ENCODE data around the gene MAP3K9.

The MAP3K9 gene

GRCh38 chr14:70785556-70785955 lies 23.8 kb downstream of the MAP3K9 start:
- DNase-seq: no peak
- no peak overlapping the region for H3K27ac Mint-ChIP-seq
- no peaks in the 10 kb centered on the region for H3K9me3 Mint-ChIP-seq
- no peak overlapping the region for H3K4me3 Mint-ChIP-seq
- no peaks in the 10 kb centered on the region for H3K36me3 Mint-ChIP-seq (ENCODE audit: low read depth)
- H3K27me3 Mint-ChIP-seq: no peaks in the 10 kb centered on the region
- H3K4me1 Mint-ChIP-seq (ENCODE audit: low read depth): peaks cover 14% of the 10 kb centered on the region

DNA sequence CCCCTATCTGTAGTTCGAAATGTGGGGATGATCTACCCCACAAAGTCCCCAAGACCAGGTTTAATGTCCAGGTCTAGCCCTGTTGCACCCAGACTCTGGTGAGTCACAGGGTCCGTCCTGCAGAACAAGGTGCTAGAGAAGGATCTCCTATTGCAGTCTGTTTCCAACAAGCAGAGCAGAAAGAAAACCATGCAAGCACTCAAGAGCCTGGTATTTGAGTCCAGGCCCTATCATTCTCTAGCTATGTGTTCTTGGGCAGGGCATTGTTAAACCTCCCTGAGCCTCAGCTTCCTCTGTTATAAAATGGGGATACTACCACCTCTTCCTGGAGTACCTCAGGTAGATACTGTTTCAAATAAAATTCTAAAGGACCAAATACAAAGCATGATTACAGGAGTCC lies 24.4 kb downstream of the MAP3K9 start:
- H3K9me3 Mint-ChIP-seq: no peaks in the 10 kb centered on the region
- H3K27me3 Mint-ChIP-seq: no peaks in the 10 kb centered on the region
- no peak overlapping the region for H3K4me3 Mint-ChIP-seq
- no peak for DNase-seq
- H3K27ac Mint-ChIP-seq: no peak overlapping the region
- peaks cover 17% of the 10 kb centered on the region for H3K4me1 Mint-ChIP-seq (ENCODE audit: low read depth)
- no peaks in the 10 kb centered on the region for H3K36me3 Mint-ChIP-seq (ENCODE audit: low read depth)

DNA sequence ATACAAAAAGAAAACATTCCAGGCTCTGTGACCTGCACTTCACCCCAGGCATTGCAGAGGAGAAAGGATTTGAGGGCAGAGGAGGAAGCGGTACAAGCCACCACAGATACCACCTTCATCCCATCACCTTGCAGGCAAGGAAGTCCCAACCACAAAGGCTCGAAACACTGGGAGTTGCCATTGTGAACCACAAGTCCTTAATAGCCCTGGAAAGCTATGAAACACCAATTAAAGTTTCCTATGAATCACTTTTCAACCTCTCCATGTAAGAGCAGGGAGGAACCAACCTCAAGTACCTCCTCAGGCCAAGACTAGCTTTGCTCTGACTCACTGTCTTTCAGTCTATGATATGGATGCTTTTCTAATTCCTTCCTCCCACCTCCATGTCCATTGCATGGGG lies 27.0 kb downstream of the MAP3K9 start:
- Mint-ChIP-seq H3K36me3 (ENCODE audit: low read depth) (no peaks in the 10 kb centered on the region), H3K9me3 (no peaks in the 10 kb centered on the region), H3K27me3 (no peaks in the 10 kb centered on the region), H3K4me3 (no peak overlapping the region), H3K4me1 (ENCODE audit: low read depth) (peaks cover 17% of the 10 kb centered on the region), H3K27ac (no peak overlapping the region)
- no peak for DNase-seq

GRCh38 chr14:70780396-70781075 lies 28.8 kb downstream of the MAP3K9 start:
- Mint-ChIP-seq H3K27me3 (no peaks in the 10 kb centered on the region), H3K4me1 (ENCODE audit: low read depth) (peaks cover 23% of the 10 kb centered on the region), H3K4me3 (no peak overlapping the region), H3K27ac (no peak overlapping the region), H3K36me3 (ENCODE audit: low read depth) (no peaks in the 10 kb centered on the region), H3K9me3 (no peaks in the 10 kb centered on the region)
- DNase-seq: no peak

DNA sequence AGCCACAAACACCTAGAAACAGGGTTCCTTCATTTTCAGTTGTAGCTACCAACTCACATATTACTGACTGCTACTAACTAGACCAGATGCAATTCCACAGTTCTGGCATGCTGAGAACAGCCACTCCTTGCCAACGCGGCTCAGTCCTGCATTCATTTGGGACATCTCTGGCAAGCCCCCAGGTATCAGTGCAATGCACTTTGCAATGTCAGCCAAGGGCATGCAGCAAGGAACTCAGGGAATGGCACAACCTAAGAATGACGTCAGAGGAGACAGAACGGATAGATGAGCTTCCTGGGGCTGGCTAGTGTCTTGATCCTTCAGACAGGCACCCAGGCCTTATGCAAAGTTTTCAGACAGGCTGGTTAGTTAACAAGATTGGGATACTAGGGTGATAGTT lies 29.6 kb downstream of the MAP3K9 start:
- Mint-ChIP-seq H3K4me1 (ENCODE audit: low read depth) (peaks cover 23% of the 10 kb centered on the region), H3K9me3 (no peaks in the 10 kb centered on the region), H3K36me3 (ENCODE audit: low read depth) (no peaks in the 10 kb centered on the region), H3K4me3 (no peak overlapping the region), H3K27ac (no peak overlapping the region), H3K27me3 (no peaks in the 10 kb centered on the region)
- no peak for DNase-seq

DNA sequence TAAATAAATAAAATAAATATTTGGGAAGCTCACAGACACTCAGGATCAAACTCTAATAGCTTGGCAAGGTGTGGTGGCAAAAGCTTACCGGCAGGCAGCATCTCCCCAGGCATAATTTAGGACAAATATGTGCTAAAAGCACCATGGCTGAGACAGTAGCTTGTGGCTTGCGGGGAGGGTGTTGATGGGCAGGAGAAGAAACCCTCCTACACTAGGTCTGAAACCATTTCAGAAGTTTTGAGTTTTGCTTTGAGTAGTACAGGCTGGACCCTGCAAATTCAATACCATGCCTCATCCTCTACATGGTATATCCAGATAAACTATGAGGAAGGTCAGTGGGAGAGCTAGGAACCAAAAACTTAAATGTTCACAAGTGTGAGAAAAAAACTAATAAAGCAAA lies 33.1 kb downstream of the MAP3K9 start:
- no peaks in the 10 kb centered on the region for H3K27me3 Mint-ChIP-seq
- no peak overlapping the region for H3K4me3 Mint-ChIP-seq
- H3K36me3 Mint-ChIP-seq (ENCODE audit: low read depth): no peaks in the 10 kb centered on the region
- no peaks in the 10 kb centered on the region for H3K9me3 Mint-ChIP-seq
- H3K4me1 Mint-ChIP-seq (ENCODE audit: low read depth): peaks cover 10% of the 10 kb centered on the region
- H3K27ac Mint-ChIP-seq: no peak overlapping the region
- no peak for DNase-seq

GRCh38 chr14:70773182-70773862 lies 36.0 kb downstream of the MAP3K9 start:
- H3K9me3 Mint-ChIP-seq: no peaks in the 10 kb centered on the region
- no peak overlapping the region for H3K4me3 Mint-ChIP-seq
- H3K27ac Mint-ChIP-seq: no peak overlapping the region
- no peaks in the 10 kb centered on the region for H3K27me3 Mint-ChIP-seq
- no peak for DNase-seq
- H3K36me3 Mint-ChIP-seq (ENCODE audit: low read depth): no peaks in the 10 kb centered on the region
- H3K4me1 Mint-ChIP-seq (ENCODE audit: low read depth): peaks cover 5% of the 10 kb centered on the region

GRCh38 chr14:70771781-70772212 lies 37.5 kb downstream of the MAP3K9 start:
- peaks cover 2% of the 10 kb centered on the region for H3K4me1 Mint-ChIP-seq (ENCODE audit: low read depth)
- no peaks in the 10 kb centered on the region for H3K9me3 Mint-ChIP-seq
- no peak overlapping the region for H3K27ac Mint-ChIP-seq
- no peaks in the 10 kb centered on the region for H3K27me3 Mint-ChIP-seq
- no peaks in the 10 kb centered on the region for H3K36me3 Mint-ChIP-seq (ENCODE audit: low read depth)
- no peak for DNase-seq
- H3K4me3 Mint-ChIP-seq: no peak overlapping the region

GRCh38 chr14:70770490-70770889 lies 38.8 kb downstream of the MAP3K9 start:
- Mint-ChIP-seq H3K36me3 (ENCODE audit: low read depth) (no peaks in the 10 kb centered on the region), H3K9me3 (no peaks in the 10 kb centered on the region), H3K4me1 (ENCODE audit: low read depth) (no peaks in the 10 kb centered on the region)

DNA sequence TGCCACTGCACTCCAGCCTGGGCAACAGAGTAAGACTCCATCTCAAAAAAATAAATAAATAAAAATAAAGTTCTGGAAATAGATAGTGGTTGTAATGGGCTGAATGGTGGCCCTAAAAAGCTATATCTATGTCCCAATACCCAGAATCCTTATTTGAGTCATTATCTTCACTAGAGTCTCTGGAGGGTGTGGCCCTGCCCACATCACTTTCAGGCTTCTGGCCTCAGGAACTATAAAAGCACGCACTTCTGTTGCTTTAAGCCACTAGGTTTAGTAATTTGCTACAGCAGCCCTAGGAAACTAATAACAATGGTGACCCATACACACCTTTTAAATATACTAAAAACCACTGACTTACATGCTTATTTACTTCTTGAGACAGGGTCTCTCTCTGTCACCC lies 49.9 kb downstream of the MAP3K9 start:
- DNase-seq: no peak
- no peak overlapping the region for H3K4me3 Mint-ChIP-seq
- no peak overlapping the region for H3K27ac Mint-ChIP-seq
- no peaks in the 10 kb centered on the region for H3K4me1 Mint-ChIP-seq (ENCODE audit: low read depth)
- no peaks in the 10 kb centered on the region for H3K9me3 Mint-ChIP-seq
- peaks cover 32% of the 10 kb centered on the region for H3K36me3 Mint-ChIP-seq (ENCODE audit: low read depth)
- no peaks in the 10 kb centered on the region for H3K27me3 Mint-ChIP-seq

More at GRCh38 chr14:70770490-70770889, 38.8 kb downstream of the MAP3K9 start:
- no peak for DNase-seq
- no peak overlapping the region for H3K4me3 Mint-ChIP-seq
- H3K27me3 Mint-ChIP-seq: no peaks in the 10 kb centered on the region
- no peak overlapping the region for H3K27ac Mint-ChIP-seq

- Mint-ChIP-seq H3K36me3 (ENCODE audit: low read depth) (peaks cover 33% of the 10 kb centered on the region), H3K27me3 (no peaks in the 10 kb centered on the region), H3K27ac (no peak overlapping the region), H3K4me1 (ENCODE audit: low read depth) (no peaks in the 10 kb centered on the region), H3K4me3 (no peak overlapping the region), H3K9me3 (no peaks in the 10 kb centered on the region)
- no peak for DNase-seq
These were observed 53.7 kb downstream of the MAP3K9 start for GRCh38 chr14:70755655-70756054.

- Mint-ChIP-seq H3K9me3 (no peaks in the 10 kb centered on the region), H3K27me3 (no peaks in the 10 kb centered on the region), H3K4me3 (no peak overlapping the region), H3K4me1 (ENCODE audit: low read depth) (no peaks in the 10 kb centered on the region), H3K36me3 (ENCODE audit: low read depth) (peaks cover 27% of the 10 kb centered on the region), H3K27ac (no peak overlapping the region)
- DNase-seq: no peak
These were observed 54.3 kb downstream of the MAP3K9 start for GRCh38 chr14:70754991-70755390.

DNA sequence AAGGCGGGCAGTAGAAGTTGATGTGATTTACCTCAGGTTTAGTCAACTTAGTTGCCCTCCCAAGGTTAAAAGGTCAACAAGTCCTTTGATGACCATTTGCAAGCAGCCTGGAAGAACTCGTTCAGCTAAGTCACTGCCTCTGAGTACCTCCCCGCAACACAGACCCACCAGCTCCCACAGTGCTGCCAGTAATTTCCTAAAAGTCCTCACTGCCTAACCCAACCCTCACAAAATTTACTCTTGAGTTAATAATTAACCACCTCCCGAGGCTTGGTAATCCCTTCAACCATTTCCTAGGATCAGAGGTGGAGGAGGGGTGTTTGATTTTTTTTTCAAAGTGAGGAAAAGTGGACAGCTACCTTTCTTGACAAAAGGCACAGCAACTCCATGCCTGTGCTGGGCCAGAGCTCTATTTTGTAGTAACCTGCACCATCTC lies 55.8 kb downstream of the MAP3K9 start:
- Mint-ChIP-seq H3K4me3 (no peak overlapping the region), H3K4me1 (ENCODE audit: low read depth) (no peaks in the 10 kb centered on the region), H3K27ac (no peak overlapping the region), H3K9me3 (no peaks in the 10 kb centered on the region), H3K27me3 (no peaks in the 10 kb centered on the region), H3K36me3 (ENCODE audit: low read depth) (peaks cover 35% of the 10 kb centered on the region)
- DNase-seq: no peak

DNA sequence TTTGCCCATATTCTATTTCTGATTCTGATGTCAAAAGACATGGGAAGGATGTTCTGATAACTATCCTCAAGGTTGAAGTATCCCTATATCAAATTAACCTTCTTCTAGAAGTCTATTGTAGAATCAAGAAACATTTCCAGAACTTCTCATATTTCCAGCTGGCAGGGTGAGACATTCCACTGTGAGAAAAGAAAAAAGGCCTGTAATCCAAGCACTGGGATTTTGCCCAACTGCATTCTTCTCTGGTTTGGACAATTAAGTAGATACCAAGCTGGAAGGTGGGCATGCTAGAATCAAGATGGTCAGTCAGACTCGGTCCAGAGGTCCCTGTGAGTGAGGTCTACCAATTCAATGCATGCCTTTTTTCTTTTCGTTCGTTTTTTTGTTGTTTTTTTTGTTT lies 60.9 kb downstream of the MAP3K9 start:
- H3K27me3 Mint-ChIP-seq: no peaks in the 10 kb centered on the region
- no peak overlapping the region for H3K4me3 Mint-ChIP-seq
- peaks cover 45% of the 10 kb centered on the region for H3K36me3 Mint-ChIP-seq (ENCODE audit: low read depth)
- no peak overlapping the region for H3K27ac Mint-ChIP-seq
- no peak for DNase-seq
- no peaks in the 10 kb centered on the region for H3K9me3 Mint-ChIP-seq
- no peaks in the 10 kb centered on the region for H3K4me1 Mint-ChIP-seq (ENCODE audit: low read depth)

GRCh38 chr14:70744641-70745040 lies 64.7 kb downstream of the MAP3K9 start:
- Mint-ChIP-seq H3K9me3 (no peaks in the 10 kb centered on the region), H3K4me1 (ENCODE audit: low read depth) (no peaks in the 10 kb centered on the region), H3K36me3 (ENCODE audit: low read depth) (peaks cover 51% of the 10 kb centered on the region), H3K4me3 (no peak overlapping the region), H3K27me3 (no peaks in the 10 kb centered on the region), H3K27ac (no peak overlapping the region)
- no peak for DNase-seq
